Omental fat pad (tissue), 4 donors: ENCODE data around the gene SLC25A25. TPM values are rescaled to one million over a fixed set of nuclear protein-coding genes. Genes with fewer than 3 reads are reported as not detected.
A peak's percentile ranks its signal among the peaks of the same experiment; 100 is the strongest.

Experiments used
- ATAC-seq: fragments of 150-250 bp; one replicate; pipeline ENCODE4 v1.9.1; 2016; ENCODE audit warnings: mild to moderate bottlenecking, moderate library complexity; ENCODE audit not compliant: low FRiP score
- DNase-seq: peaks from one replicate; pipeline ENCODE4 v3.0.0-alpha.2; 2019; ENCODE audit warnings: low spot score
- total RNA-seq, 4 donors: library from RNA; depleted of rRNA; stranded (reverse); fragments of >200 nt; gene quantifications; one replicate each; pipeline ENCODE4 v1.1.0, GENCODE V29; 2016
- TF ChIP-seq, protein P1 (sequence below), 3 donors: fragments of 450-650 bp; IDR thresholded peaks; one replicate each; pipeline ENCODE4 v1.5.1; 2016 to 2017; ENCODE audit warnings: antibody characterized with exemption in 3 of 3, mild to moderate bottlenecking in 3 of 3, moderate library complexity in 2 of 3

SLC25A25 gene
- total RNA-seq, 4 donors from 2014 or later: 37.8 to 147 (median 102) TPM

GRCh38 chr9:128145951-128146351 is 77.9 kb downstream of the SLC25A25 start:
- TF ChIP-seq, protein P1, sequence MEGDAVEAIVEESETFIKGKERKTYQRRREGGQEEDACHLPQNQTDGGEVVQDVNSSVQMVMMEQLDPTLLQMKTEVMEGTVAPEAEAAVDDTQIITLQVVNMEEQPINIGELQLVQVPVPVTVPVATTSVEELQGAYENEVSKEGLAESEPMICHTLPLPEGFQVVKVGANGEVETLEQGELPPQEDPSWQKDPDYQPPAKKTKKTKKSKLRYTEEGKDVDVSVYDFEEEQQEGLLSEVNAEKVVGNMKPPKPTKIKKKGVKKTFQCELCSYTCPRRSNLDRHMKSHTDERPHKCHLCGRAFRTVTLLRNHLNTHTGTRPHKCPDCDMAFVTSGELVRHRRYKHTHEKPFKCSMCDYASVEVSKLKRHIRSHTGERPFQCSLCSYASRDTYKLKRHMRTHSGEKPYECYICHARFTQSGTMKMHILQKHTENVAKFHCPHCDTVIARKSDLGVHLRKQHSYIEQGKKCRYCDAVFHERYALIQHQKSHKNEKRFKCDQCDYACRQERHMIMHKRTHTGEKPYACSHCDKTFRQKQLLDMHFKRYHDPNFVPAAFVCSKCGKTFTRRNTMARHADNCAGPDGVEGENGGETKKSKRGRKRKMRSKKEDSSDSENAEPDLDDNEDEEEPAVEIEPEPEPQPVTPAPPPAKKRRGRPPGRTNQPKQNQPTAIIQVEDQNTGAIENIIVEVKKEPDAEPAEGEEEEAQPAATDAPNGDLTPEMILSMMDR (IDR thresholded peaks at IDR 0.05): no peak
- ATAC-seq: no peak
- DNase-seq: no peak

- no peak for ATAC-seq
- no peak for DNase-seq
- TF ChIP-seq, protein P1 (IDR thresholded peaks at IDR 0.05): no peak
These were observed 78.6 kb downstream of the SLC25A25 start for GRCh38 chr9:128146591-128147120.

DNA sequence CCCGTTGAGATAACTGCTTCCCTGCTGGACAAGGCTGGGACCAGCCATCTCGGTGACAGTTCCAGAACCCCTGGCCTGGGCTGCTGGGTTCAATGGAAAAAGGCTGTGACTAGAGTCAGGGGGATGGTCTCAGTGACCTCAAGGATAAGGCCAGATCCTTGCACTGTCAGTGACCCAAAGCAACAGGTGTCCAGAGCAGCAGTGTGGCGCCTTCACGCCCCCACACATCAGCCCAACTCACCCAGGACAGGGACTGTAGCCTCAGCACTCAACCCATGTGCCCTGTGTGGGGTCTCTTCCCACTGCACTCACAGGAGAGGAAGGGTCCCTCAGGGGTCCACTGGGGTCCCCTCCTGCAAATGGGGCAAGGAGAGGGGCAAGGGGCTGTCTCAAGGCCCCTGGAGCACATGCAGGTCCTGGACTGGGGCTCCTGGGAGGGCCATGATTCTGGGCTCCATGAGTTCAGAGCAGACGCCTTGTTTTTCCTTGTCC is 80.5 kb downstream of the SLC25A25 start:
- TF ChIP-seq, protein P1 (IDR thresholded peaks at IDR 0.05): no peak
- DNase-seq (no peak), ATAC-seq (no peak)

GRCh38 chr9:128149001-128149701 is 81.1 kb downstream of the SLC25A25 start, which contains the start of gene LCN2:
Gene LCN2, plus strand, starts transcription at chr9:128149453. Its CDS starts 73 bp downstream, at chr9:128149526.
- TF ChIP-seq, protein P1 (IDR thresholded peaks at IDR 0.05): no peak
- ATAC-seq (peak; percentile 61), DNase-seq (no peak)

DNA sequence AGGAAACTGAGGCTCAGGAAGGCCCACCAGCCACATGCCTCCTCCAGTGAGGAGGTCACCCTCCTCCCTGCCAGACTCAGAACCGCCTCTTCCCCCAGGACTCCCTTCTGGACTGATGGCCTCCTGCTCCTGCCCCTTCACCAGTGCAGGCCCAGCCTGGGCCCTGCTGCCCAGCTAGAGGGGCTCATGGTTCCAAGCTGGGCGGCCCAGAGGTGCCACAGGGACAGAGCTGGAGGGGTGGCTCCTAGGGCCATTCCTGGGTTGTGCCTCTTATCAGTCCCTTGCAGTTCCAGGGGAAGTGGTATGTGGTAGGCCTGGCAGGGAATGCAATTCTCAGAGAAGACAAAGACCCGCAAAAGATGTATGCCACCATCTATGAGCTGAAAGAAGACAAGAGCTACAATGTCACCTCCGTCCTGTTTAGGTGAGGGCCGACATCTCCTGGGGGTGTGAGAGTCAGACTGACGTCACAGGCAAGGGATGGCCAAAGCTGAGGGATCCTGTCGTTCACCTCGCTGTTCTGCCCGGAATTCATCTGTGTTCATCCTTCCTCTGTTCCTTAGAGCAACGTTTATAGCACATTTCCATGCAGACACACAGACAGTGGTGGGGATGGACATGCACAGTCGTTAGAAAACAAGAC is 82.0 kb downstream of the SLC25A25 start:
- ATAC-seq (no peak), DNase-seq (no peak)
- TF ChIP-seq, protein P1 (IDR thresholded peaks at IDR 0.05): no peak

- no peak for DNase-seq
- TF ChIP-seq, protein P1 (IDR thresholded peaks at IDR 0.05): no peak
- ATAC-seq: no peak
These were observed 82.7 kb downstream of the SLC25A25 start for GRCh38 chr9:128150594-128151308.
